ENCODE data around the gene MTERF2.

- no peak for TF ChIP-seq POLR2A (IDR thresholded peaks at IDR 0.05)
- TF ChIP-seq CTCF (IDR thresholded peaks at IDR 0.05): no peak
These were observed 22.4 kb downstream of the MTERF2 start for GRCh38 chr12:106964526-106964925.
